Eye (tissue), 1 donor: ENCODE results near the gene OR6F1.
A peak's percentile ranks its signal among the peaks of the same experiment; 100 is the strongest.
"Not testable (repeated sequence)": the region's sequence is repeated elsewhere in the genome, so short reads cannot be mapped to it uniquely, and the experiment has no call there.

Experiments used
- DNase-seq: peaks from one replicate; pipeline ENCODE4 v3.0.0-alpha.2; 2015

OR6F1 gene

GRCh38 chr1:247716546-247716945 lies at the start of gene OR6F1:
Gene OR6F1 (minus strand): TSS chr1:247716646. CDS start chr1:247712755, 3,891 bp downstream.
- DNase-seq, result peak; percentile 72

DNA sequence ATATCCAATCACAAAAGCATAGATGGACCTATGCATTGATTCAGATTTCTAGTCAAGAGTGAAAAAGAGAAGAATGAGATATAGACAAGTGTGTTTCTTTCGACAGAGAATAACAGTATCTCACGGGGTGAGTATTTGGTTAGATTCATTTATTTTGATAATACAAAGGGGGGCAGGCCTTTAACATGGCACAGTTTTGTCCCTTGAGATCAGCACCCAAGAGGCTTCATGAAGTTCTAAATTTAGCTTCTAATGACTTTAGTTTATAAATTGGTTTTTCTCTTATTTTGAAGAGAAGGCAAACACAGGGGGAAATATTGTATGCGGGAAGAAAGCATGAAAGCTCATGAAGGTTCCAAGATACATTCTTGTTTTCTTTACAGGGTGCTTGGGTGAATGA lies 44.0 kb upstream of the OR6F1 start, which contains the start of gene OR1C1:
Gene OR1C1 (minus strand): TSS at position 101 of the 400 bp plus-strand sequence. CDS start 2,150 bp downstream, outside the sequence.
- DNase-seq, result no peak

- DNase-seq, result not testable (repeated sequence)
Observed at GRCh38 chr1:247754311-247754710, 37.9 kb upstream of the OR6F1 start.

DNA sequence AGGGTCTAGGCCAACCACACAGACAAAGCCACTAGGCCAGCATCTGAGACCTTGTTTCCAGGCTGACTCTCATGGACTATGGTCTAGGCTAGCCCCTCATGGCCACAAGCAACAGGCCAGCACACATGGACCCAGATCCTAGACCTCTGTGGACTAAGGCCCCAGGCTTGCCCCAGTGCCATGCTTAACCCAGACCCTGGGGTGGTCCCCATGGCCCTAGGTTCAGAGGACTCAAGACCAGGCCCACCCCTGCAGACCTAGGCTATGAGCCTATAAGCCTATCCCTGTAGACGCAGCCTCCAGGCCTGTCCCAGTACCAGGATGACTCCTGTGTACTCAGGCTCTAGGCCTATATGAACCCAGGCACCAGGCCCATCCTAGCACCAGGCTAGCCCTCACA lies 33.4 kb upstream of the OR6F1 start:
- DNase-seq, result no peak

DNA sequence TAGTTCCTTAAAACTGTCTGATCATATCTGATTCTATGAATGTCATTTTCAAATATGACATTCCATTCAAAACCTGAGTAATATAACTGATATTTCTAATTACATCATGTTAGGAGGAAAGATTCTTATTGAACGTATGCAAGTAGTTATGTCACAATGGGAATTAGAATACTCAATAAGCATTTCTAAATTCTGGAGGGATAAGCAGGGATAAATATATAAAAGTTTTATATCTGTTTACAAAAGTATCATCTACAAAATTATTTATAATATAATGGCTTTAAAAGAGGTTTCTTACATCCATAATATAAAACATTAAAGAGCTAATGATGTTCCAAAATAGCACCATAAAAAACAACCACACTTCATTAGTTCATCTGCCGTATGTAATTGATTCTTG lies 31.6 kb upstream of the OR6F1 start, which contains the start of gene OR14A2:
Gene OR14A2 (minus strand): TSS at position 101 of the 400 bp plus-strand sequence.
- DNase-seq, result no peak

DNA sequence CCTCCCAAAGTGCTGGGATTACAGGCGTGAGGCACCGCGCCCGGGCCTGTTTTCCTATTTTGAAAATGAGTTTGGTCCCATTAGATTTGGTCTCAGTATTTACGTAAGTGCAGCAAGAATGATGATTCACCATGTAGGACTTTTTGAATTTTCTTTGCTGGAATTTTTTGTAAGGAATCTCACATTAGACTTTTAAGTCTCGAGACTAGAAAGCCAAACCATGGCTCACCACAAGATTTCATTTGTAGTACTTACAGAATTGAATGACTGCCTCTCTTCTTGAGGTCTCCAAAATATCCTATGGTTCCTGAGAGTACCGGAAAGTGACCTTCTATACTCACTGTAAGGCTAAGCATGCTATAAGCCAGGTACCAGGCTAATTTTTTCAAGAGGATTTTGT lies 31.2 kb upstream of the OR6F1 start:
- DNase-seq, result no peak

DNA sequence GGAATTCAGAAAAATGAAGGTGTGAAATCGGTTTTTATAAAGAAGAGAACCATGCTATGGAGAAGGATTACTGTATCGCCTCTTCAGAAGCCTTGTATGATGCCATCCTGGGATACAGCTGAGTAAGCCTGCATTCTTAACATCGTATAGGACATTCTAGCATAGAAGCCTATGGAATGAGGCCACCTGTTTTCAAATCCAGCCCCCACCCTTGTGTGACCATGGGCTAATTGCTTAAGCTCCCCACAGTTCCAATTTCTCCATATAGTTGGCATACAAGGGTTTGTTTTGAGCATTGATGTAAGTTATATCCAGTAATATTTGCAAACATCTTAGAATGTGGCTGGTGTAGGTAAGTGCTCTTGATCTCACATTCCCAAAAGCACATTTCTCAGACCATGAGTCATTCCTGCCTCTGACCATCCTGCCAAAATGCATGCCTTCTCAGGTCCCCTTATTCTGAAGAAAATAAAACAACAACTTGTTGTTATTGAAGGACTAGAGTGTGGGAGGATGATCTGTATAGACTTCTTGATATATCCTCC lies 30.0 kb upstream of the OR6F1 start:
- no peak for DNase-seq

DNA sequence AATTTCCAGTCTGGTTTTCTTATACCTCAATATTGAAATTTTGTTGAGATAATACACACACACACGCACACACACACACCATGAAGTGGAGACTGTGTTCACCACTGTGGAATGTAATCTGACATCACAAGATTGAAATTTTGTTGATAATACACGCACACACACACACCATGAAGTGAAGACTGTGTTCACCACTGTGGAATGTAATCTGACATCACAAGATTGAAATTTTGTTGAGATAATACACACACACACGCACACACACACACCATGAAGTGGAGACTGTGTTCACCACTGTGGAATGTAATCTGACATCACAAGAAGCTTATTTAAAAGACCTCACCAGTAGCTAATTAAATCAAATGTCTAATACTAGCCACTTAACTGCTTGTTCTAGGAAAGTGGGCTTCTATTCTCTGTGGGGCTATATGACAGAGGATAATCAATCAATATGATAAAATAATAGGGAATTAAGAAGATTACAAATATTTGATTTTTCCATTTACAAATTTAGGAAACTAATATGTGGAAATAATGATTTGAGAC lies 25.8 kb upstream of the OR6F1 start:
- DNase-seq, result not testable (repeated sequence)

- no peak for DNase-seq
Observed at GRCh38 chr1:247741756-247742155, 25.3 kb upstream of the OR6F1 start.

GRCh38 chr1:247740721-247741120 lies 24.3 kb upstream of the OR6F1 start:
- no peak for DNase-seq

- no peak for DNase-seq
Observed at GRCh38 chr1:247738315-247738714, 21.9 kb upstream of the OR6F1 start, which contains the start of gene OR14K1. Gene OR14K1 (plus strand): TSS chr1:247738615. CDS start chr1:247738615, 0 bp downstream.

GRCh38 chr1:247721222-247721621 lies 4.8 kb upstream of the OR6F1 start:
- no peak for DNase-seq

- no peak for DNase-seq
Observed at GRCh38 chr1:247713753-247714152, 2.7 kb downstream of the OR6F1 start.

DNA sequence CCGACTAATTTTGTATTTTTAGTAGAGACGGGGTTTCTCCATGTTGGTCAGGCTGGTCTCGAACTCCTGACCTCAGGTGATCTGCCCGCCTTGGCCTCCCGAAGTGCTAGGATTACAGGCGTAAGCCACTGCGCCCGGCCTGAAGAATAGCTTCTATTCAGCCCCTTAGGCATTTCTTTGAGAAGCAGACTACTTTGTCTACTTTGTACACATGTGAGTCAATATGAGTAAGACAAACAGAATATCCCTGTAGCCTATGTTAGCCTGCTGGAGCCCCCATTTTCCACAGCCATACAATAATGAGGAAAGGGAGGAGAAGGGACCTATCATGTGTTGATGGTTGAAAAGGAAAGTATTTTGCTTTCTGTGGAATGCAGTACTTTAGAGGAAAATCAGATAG lies 5.8 kb downstream of the OR6F1 start:
- not testable (repeated sequence) for DNase-seq

- DNase-seq, result no peak
Observed at GRCh38 chr1:247701338-247701737, 15.1 kb downstream of the OR6F1 start.

DNA sequence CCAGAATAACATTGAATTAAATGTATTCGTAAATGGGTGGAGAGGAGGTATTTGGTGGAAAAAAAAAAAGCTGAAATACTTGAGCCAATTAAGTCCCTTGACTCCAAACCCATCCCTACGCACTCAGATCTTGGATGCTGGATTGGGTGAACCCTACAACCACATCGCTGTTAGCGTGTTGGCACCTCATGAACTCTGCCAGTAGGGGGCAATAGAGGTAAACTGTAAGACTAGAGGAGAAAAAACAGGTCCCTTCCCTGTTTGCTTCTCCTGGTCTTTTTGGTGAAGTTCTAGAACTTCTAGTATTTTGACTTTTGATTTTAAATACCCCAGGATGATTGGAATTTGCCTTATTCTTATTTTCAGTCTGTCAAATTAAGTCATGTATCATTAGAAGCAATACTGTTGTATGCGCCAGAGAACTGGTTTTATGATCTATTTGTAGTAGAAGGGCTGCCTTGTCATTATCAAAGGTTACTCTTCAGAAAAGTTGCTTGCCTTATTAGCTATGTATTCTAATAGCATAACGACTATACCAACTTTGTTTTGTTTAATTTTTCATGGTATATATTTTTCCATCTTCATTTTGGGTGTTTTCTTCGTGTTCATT lies 35.1 kb downstream of the OR6F1 start:
- peak; percentile 79 for DNase-seq

DNA sequence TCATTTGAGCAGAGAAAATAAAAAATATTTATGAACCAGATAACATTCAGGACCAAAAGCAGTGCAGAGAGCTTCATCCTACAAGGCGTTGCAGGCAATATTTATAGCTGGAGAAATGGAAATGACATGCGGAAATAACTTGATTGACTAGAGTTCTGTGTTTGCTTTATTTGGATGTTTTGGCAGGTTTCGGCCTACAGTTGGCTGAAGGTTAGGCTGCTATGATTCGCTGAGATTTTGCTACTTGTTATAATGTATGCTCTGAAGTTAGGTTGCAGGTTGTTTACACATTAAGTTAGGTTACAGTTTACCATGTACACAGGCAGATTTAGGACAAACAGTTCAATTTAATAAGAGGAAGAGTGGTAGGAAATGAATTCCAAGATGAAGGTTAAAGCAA lies 36.3 kb downstream of the OR6F1 start:
- DNase-seq, result no peak

GRCh38 chr1:247679639-247680038 lies 36.8 kb downstream of the OR6F1 start, which contains the start of gene OR13G1:
Gene OR13G1 (minus strand): TSS chr1:247679739. CDS start chr1:247673041, 6,698 bp downstream.
- no peak for DNase-seq

DNA sequence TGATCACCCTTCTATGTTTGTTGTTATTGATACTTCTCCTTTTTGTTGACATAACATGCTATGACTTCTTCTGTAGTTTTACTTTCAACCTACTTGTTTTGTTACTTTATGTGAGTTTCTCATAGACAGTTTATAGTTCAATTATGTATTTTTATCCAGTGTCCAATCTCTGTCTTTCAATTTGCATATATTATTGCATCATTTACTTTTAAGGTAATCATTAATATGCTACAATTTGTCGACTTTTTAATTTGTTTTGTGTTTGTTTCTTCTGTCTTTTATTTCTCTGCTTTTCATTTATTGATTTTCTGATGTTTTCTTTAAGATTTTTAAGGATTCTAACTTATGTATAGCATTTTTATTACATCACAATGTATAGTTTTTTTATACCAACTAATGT lies 47.2 kb downstream of the OR6F1 start:
- no peak for DNase-seq
